Adrenal gland (tissue), 12 donors: ENCODE data around the gene CASQ1. TPM values are rescaled to one million over a fixed set of nuclear protein-coding genes. Genes with fewer than 3 reads are reported as not detected.

Experiments used
- DNase-seq, 7 donors: peaks; one replicate each; pipeline ENCODE4 v3.0.0-alpha.2; 2019 to 2020
- H3K27ac ChIP-seq, 5 donors: fragments of 200-600 bp; sonication (generic) in 4 of 5; 1 replicate in 3 of 5; 2 replicates in 2 of 5; pipeline versions ENCODE4 v1.5.1 to v1.8.0; 2016 to 2020; ENCODE audit warnings: mild to moderate bottlenecking in 1 of 5
- H3K27me3 ChIP-seq: fragments of 200-600 bp; 2 replicates; pipeline ENCODE4 v1.8.0; 2021
- H3K36me3 ChIP-seq, 2 donors: fragments of 200-600 bp; replicated peaks in 1 of 2; 1 replicate in 1 of 2; 2 replicates in 1 of 2; pipeline versions ENCODE4 v1.5.1 to v1.8.0; 2018 to 2022
- H3K4me1 ChIP-seq, 2 donors: fragments of 200-600 bp; replicated peaks in 1 of 2; 1 replicate in 1 of 2; 2 replicates in 1 of 2; pipeline versions ENCODE4 v1.5.1 to v1.8.0; 2018 to 2021
- H3K4me3 ChIP-seq, 4 donors: fragments of 200-600 bp; sonication (generic) in 3 of 4; one replicate each; pipeline ENCODE4 v1.5.1; 2016 to 2018
- H3K9me3 ChIP-seq, 3 donors: fragments of 200-600 bp; sonication (generic) in 1 of 3; replicated peaks in 1 of 3; 1 replicate in 2 of 3; 2 replicates in 1 of 3; pipeline versions ENCODE4 v1.5.1 to v1.8.0; 2016 to 2021
- POLR2A ChIP-seq, 2 donors: fragments of 450-650 bp; IDR thresholded peaks; one replicate each; pipeline ENCODE4 v1.6.1; 2017; ENCODE audit warnings: antibody characterized with exemption in 2 of 2, mild to moderate bottlenecking in 2 of 2, moderate library complexity in 1 of 2
- WGBS, 4 donors: extraction: QIAGEN DNeasy Blood & Tissue Kit in 2 of 4; methylation state at CpG; one replicate each; pipeline versions ENCODE4 v1.1.5 to v1.1.7; 2013 to 2017; 5-methylcytosine and 5-hydroxymethylcytosine counted together
- intact Hi-C, 2 donors: fragments of 100-400 bp; cut with DNase I; formaldehyde crosslinking; loops; one replicate each; pipeline versions ENCODE4 v1.14.1 to v1.15.0; 2022 to 2023
- polyA plus RNA-seq, 3 donors: library from polyadenylated mRNA; stranded (reverse); fragments of 200-250 nt in 2 of 3; fragments of 350-450 nt in 1 of 3; fragmentation: Illumina TruSeq in 1 of 3; extraction: RNeasy Lipid Tissue Mini Kit (QIAGEN cat#74804) in 1 of 3; gene quantifications; one replicate each; pipeline ENCODE4 v1.2.3, GENCODE V29; 2013 to 2014
- total RNA-seq, 9 donors: library from RNA; depleted of rRNA in 4 of 9; stranded (reverse); fragments of >200 nt in 4 of 9; fragments of 120-200 nt in 1 of 9; fragmentation: NEBNext Ultra II Directional in 1 of 9; extraction: Animal tissue kit (Norgen Biotek cat#: 25700) in 1 of 9; gene quantifications; one replicate each; pipeline versions ENCODE4 v1.1.0 to v1.2.4, GENCODE V29; 2013 to 2023
- TF ChIP-seq, protein P1 (sequence below), 6 experiments: fragments of 450-650 bp in 4 of 6; fragments of 200-600 bp in 2 of 6; sonication (generic) in 1 of 6; IDR thresholded peaks; 1 replicate in 5 of 6; 2 replicates in 1 of 6; pipeline versions ENCODE4 v1.5.1 to v1.8.0; 2016 to 2021; ENCODE audit warnings: antibody characterized with exemption in 6 of 6, mild to moderate bottlenecking in 2 of 6, moderate library complexity in 1 of 6
- donor health status: healthy with polysubstance abuse.
- donor health status: Bipolar disorder and iron deficiency.
- donor health status: DM: yes; HTN: yes; CAD: no.
- donor health status: DM: no; HTN: no; CAD: no.
- donor health status: DM: no; HTN: no; CAD: no.
- donor health status: DM: yes; HTN: yes; CAD: no.

CASQ1 gene
- total and polyA plus RNA-seq, 12 donors = 0.11 to 1.6 (median 0.17) TPM; not detected in 7

DNA sequence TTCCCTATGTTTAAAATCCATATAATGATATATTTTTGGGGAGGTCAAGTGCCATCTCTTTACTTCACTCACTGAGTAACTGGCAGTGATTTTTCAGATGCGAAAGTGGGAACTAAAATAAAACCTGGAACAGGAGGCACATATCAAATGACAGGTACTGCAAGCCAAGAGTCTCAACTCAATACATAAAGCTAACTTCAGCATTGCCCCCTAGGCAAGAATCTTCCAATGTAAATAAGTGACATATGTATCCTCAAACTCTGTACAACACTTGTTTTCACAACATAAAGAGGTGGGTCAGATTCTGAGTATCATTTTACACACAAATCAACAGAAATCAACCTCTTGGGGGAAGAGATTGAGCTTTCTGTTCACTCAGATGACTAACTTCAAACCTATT, 53.8 kb downstream of the CASQ1 start:
- intact Hi-C loops = loop anchor here in 1 of 2 donors (10.0 kb wide), 1 partner anchor 49 kb away; the partner anchor contains the start of gene CASQ1
- TF ChIP-seq, protein P1, sequence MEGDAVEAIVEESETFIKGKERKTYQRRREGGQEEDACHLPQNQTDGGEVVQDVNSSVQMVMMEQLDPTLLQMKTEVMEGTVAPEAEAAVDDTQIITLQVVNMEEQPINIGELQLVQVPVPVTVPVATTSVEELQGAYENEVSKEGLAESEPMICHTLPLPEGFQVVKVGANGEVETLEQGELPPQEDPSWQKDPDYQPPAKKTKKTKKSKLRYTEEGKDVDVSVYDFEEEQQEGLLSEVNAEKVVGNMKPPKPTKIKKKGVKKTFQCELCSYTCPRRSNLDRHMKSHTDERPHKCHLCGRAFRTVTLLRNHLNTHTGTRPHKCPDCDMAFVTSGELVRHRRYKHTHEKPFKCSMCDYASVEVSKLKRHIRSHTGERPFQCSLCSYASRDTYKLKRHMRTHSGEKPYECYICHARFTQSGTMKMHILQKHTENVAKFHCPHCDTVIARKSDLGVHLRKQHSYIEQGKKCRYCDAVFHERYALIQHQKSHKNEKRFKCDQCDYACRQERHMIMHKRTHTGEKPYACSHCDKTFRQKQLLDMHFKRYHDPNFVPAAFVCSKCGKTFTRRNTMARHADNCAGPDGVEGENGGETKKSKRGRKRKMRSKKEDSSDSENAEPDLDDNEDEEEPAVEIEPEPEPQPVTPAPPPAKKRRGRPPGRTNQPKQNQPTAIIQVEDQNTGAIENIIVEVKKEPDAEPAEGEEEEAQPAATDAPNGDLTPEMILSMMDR (IDR thresholded peaks at IDR 0.05) = no peak
- TF ChIP-seq POLR2A (IDR thresholded peaks at IDR 0.05) = no peak
- peaks cover 0 to 12% of the 10 kb centered on the region in 2 donors for H3K4me1 ChIP-seq
- H3K27ac ChIP-seq = no peak overlapping the region
- H3K36me3 ChIP-seq = peaks cover 0 to 40% of the 10 kb centered on the region in 2 donors
- no peak for DNase-seq
- H3K9me3 ChIP-seq = no peaks in the 10 kb centered on the region
- H3K4me3 ChIP-seq = no peak overlapping the region
- 62 to 81% (median 78%) methylated on average over 1 of the region's 1 CpG for WGBS, 4 donors
- no peaks in the 10 kb centered on the region for H3K27me3 ChIP-seq

GRCh38 chr1:160245434-160245833, 55.1 kb downstream of the CASQ1 start:
- intact Hi-C loops = loop anchor here in 1 of 2 donors (10.0 kb wide), 1 partner anchor 51 kb away; the partner anchor contains the start of gene CASQ1
- peaks cover 0 to 9% of the 10 kb centered on the region in 2 donors for H3K4me1 ChIP-seq
- TF ChIP-seq, protein P1 (IDR thresholded peaks at IDR 0.05) = no peak
- no peak for TF ChIP-seq POLR2A (IDR thresholded peaks at IDR 0.05)
- H3K36me3 ChIP-seq = peaks cover 0 to 31% of the 10 kb centered on the region in 2 donors
- DNase-seq = no peak
- WGBS, 4 donors = 82 to 83% (median 83%) methylated on average over 1 of the region's 1 CpG
- no peak overlapping the region for H3K4me3 ChIP-seq
- no peak overlapping the region for H3K27ac ChIP-seq
- H3K27me3 ChIP-seq = no peaks in the 10 kb centered on the region
- H3K9me3 ChIP-seq = no peaks in the 10 kb centered on the region

DNA sequence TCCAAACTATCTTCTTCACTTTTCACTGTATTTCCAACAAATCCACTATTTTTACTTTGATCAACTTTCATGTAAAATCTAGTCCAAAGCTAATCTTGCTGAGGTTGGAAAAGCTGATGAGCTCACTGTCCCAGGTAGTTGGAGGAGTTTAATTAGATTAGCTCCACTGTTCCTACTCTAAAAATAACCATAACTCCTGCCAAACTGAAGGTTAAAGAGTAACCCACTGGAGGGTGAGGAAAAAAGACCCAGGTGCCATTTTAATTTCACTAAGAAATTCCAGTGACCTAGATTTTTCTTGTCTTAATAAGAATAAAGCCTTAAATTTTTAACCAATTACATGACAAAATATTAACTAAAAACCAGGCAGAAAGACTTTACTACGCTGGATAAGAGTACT, 56.7 kb downstream of the CASQ1 start:
- intact Hi-C loops = loop anchor here in 1 of 2 donors (10.0 kb wide), 1 partner anchor 52 kb away; the partner anchor contains the start of gene CASQ1
- 93 to 100% (median 95%) methylated on average over 1 of the region's 1 CpG for WGBS, 4 donors
- Histone ChIP-seq H3K27ac (no peak overlapping the region), H3K4me3 (no peak overlapping the region), H3K36me3 (peaks cover 0 to 22% of the 10 kb centered on the region in 2 donors), H3K9me3 (no peaks in the 10 kb centered on the region), H3K4me1 (peaks cover 0 to 13% of the 10 kb centered on the region in 2 donors), H3K27me3 (no peaks in the 10 kb centered on the region)
- no peak for DNase-seq
- TF ChIP-seq POLR2A (IDR thresholded peaks at IDR 0.05) = no peak
- TF ChIP-seq, protein P1 (IDR thresholded peaks at IDR 0.05) = no peak

- intact Hi-C loops = loop anchor here (10.0 kb wide), 2 partner anchors 56 to 146 kb away; partner anchors contain the start of gene CASQ1 (in 1 of the 2)
- TF ChIP-seq, protein P1 (IDR thresholded peaks at IDR 0.05) = no peak
- no peak for TF ChIP-seq POLR2A (IDR thresholded peaks at IDR 0.05)
- no peak for DNase-seq
- Histone ChIP-seq H3K4me1 (peaks cover 0 to 14% of the 10 kb centered on the region in 2 donors), H3K27ac (no peak overlapping the region), H3K4me3 (no peak overlapping the region), H3K36me3 (peaks cover 0 to 3% of the 10 kb centered on the region in 2 donors), H3K27me3 (no peaks in the 10 kb centered on the region), H3K9me3 (no peaks in the 10 kb centered on the region)
These were observed 60.6 kb downstream of the CASQ1 start for GRCh38 chr1:160251011-160251410.

Other genes with a start within 250 kb of the CASQ1 start
- under 1 TPM in 4 of 9 donors, not detected in 5; 0.14 to 0.32 (median 0.22) TPM for gene IGSF9, start 245.0 kb upstream of the CASQ1 start, total RNA-seq
- under 1 TPM in 2 of 3 donors, not detected in 1; 0.10 to 0.16 TPM for gene IGSF9, start 245.0 kb upstream of the CASQ1 start, polyA plus RNA-seq
- gene SLAMF9, start 236.3 kb upstream of the CASQ1 start, total RNA-seq = not detected
- not detected for gene SLAMF9, start 236.3 kb upstream of the CASQ1 start, polyA plus RNA-seq
- gene PIGM, start 158.6 kb upstream of the CASQ1 start, total RNA-seq = 1 to 10 TPM; 5.3 to 9.4 (median 7.7) TPM
- gene PIGM, start 158.6 kb upstream of the CASQ1 start, polyA plus RNA-seq = 1 to 10 TPM; 3.0 to 9.4 (median 3.5) TPM
- under 1 TPM in 3 of 9 donors, not detected in 6; 0.11 to 0.32 (median 0.19) TPM for gene KCNJ10, start 120.4 kb upstream of the CASQ1 start, total RNA-seq
- under 1 TPM in 2 of 3 donors, not detected in 1; 0.13 TPM for gene KCNJ10, start 120.4 kb upstream of the CASQ1 start, polyA plus RNA-seq
- gene KCNJ9, start 109.0 kb upstream of the CASQ1 start, total RNA-seq = 1 to 10 TPM in 1 of 9 donors, under 1 TPM in 2, not detected in 6; 0.14 to 1.1 (median 0.33) TPM
- under 1 TPM; 0.16 to 0.24 (median 0.20) TPM for gene KCNJ9, start 109.0 kb upstream of the CASQ1 start, polyA plus RNA-seq
- gene IGSF8, start 92.0 kb upstream of the CASQ1 start, total RNA-seq = 10 to 100 TPM; 15.0 to 42.9 (median 24.2) TPM
- gene IGSF8, start 92.0 kb upstream of the CASQ1 start, polyA plus RNA-seq = 10 to 100 TPM in 2 of 3 donors, 1 to 10 TPM in 1; 9.7 to 24.9 (median 20.8) TPM
- gene ATP1A2, start 74.8 kb upstream of the CASQ1 start, total RNA-seq = 1 to 10 TPM in 6 of 9 donors, under 1 TPM in 3; 0.47 to 3.6 (median 1.4) TPM
- 1 to 10 TPM in 2 of 3 donors, under 1 TPM in 1; 0.99 to 4.5 (median 2.7) TPM for gene ATP1A2, start 74.8 kb upstream of the CASQ1 start, polyA plus RNA-seq
- under 1 TPM in 2 of 9 donors, not detected in 7; 0.46 to 0.96 TPM for gene ATP1A4, start 39.0 kb upstream of the CASQ1 start, total RNA-seq
- under 1 TPM in 1 of 3 donors, not detected in 2; 0.17 TPM for gene ATP1A4, start 39.0 kb upstream of the CASQ1 start, polyA plus RNA-seq
- gene PEA15, start 14.8 kb downstream of the CASQ1 start, total RNA-seq = 100 to 1,000 TPM in 4 of 9 donors, 10 to 100 TPM in 5; 40.6 to 163 (median 92.3) TPM
- 100 to 1,000 TPM; 120 to 445 (median 162) TPM for gene PEA15, start 14.8 kb downstream of the CASQ1 start, polyA plus RNA-seq
- 100 to 1,000 TPM in 7 of 9 donors, 10 to 100 TPM in 2; 64.3 to 162 (median 143) TPM for gene DCAF8, start 72.0 kb downstream of the CASQ1 start, total RNA-seq
- 100 to 1,000 TPM in 2 of 3 donors, 10 to 100 TPM in 1; 78.9 to 140 (median 124) TPM for gene DCAF8, start 72.0 kb downstream of the CASQ1 start, polyA plus RNA-seq
- 100 to 1,000 TPM in 3 of 9 donors, 10 to 100 TPM in 6; 55.5 to 165 (median 85.8) TPM for gene PEX19, start 94.6 kb downstream of the CASQ1 start, total RNA-seq
- gene PEX19, start 94.6 kb downstream of the CASQ1 start, polyA plus RNA-seq = 10 to 100 TPM; 15.5 to 89.1 (median 18.5) TPM
- gene COPA, start 152.7 kb downstream of the CASQ1 start, total RNA-seq = 100 to 1,000 TPM in 8 of 9 donors, 10 to 100 TPM in 1; 97.2 to 209 (median 134) TPM
- gene COPA, start 152.7 kb downstream of the CASQ1 start, polyA plus RNA-seq = 100 to 1,000 TPM in 1 of 3 donors, 10 to 100 TPM in 2; 58.4 to 135 (median 72.4) TPM
- gene NCSTN, start 152.8 kb downstream of the CASQ1 start, total RNA-seq = 100 to 1,000 TPM in 2 of 9 donors, 10 to 100 TPM in 7; 49.5 to 113 (median 91.1) TPM
- 100 to 1,000 TPM in 1 of 3 donors, 10 to 100 TPM in 2; 48.3 to 104 (median 48.8) TPM for gene NCSTN, start 152.8 kb downstream of the CASQ1 start, polyA plus RNA-seq
- gene NHLH1, start 176.5 kb downstream of the CASQ1 start, total RNA-seq = under 1 TPM in 2 of 9 donors, not detected in 7; 0.27 to 0.46 TPM
- gene NHLH1, start 176.5 kb downstream of the CASQ1 start, polyA plus RNA-seq = under 1 TPM; 0.16 to 0.24 (median 0.24) TPM
- gene VANGL2, start 210.0 kb downstream of the CASQ1 start, total RNA-seq = 1 to 10 TPM in 3 of 9 donors, under 1 TPM in 6; 0.20 to 2.2 (median 0.71) TPM
- gene VANGL2, start 210.0 kb downstream of the CASQ1 start, polyA plus RNA-seq = 1 to 10 TPM in 1 of 3 donors, under 1 TPM in 2; 0.64 to 1.1 (median 0.97) TPM